GM18868 (cell line): ENCODE measurements around the gene CYP46A1.
"Not testable (repeated sequence)": the region's sequence is repeated elsewhere in the genome, so short reads cannot be mapped to it uniquely, and the experiment has no call there.

Experiments used
- ATAC-seq: cut with Tn5 transposase; IDR thresholded peaks from one replicate; pipeline ENCODE4 v1.9.1; 2021; ENCODE audit warnings: mild to moderate bottlenecking, moderate library complexity; ENCODE audit not compliant: unreplicated experiment

CYP46A1 gene

GRCh38 chr14:99754141-99755067, 70.3 kb downstream of the CYP46A1 start:
- ATAC-seq: no peak

DNA sequence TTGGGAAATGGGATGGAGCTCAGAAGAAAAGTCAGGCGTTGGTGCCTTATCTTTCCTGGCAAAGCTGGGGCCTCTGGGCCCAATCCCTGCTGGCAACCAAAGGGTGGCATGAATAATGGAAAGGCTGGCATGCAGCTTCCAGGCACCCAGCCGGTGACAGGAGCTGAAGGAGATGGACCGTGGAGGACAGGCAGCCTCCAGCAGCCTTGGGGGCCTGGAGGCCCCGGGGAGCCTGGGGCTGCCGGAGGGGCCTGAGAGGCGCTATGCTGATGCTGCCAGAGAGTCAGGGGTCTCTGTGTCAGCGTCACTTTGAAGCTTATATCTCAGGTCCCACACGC, 70.9 kb downstream of the CYP46A1 start:
- ATAC-seq: no peak

DNA sequence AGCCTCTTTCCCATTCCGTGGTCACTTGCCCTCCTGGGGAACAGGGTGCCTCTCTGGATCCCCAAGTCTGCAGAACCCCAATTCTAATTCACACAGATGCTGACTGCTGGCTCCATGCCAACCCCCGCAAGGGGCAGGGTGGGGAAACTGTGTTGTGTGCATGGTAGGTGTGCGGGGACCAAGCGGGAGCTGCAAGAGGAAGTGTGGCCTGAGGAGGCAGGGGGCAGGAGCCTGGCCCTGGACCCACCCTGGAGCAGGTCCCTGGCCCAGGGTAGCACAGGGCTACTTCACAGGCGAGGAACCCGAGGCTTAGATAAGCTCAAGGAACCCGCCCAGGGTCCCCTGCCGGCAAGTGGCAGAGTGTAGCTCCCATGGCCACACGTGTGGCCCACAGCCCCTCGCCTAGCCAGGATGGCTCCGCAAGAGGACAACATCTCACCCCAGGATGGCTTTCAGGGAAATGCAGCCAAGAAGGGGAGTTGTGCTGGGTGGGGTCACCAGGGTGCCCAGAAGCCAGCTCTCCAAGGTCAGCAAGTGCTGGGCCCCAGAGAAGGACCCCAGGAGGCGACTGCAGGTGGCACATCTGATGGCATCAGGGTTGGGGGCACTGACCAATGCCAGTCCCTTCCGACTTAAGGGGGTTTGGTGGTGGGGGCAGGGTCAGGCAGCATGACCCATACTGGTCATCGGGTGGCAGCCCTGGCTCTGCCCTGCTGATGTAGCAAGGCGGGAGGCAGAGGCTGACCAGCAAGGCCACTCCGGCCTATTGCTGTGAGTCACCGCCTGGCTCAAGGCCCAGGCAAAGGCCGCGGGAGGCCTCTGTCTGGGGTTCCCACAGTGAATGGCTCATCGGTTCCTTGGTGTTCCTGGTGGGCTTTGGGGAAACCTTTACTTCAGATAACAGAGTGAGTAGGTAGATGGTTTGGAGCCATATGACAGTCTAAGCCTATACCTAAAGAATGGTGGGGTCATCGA, 71.8 kb downstream of the CYP46A1 start:
- ATAC-seq: no peak

- ATAC-seq: no peak
These were observed 72.7 kb downstream of the CYP46A1 start for GRCh38 chr14:99756796-99757195.

DNA sequence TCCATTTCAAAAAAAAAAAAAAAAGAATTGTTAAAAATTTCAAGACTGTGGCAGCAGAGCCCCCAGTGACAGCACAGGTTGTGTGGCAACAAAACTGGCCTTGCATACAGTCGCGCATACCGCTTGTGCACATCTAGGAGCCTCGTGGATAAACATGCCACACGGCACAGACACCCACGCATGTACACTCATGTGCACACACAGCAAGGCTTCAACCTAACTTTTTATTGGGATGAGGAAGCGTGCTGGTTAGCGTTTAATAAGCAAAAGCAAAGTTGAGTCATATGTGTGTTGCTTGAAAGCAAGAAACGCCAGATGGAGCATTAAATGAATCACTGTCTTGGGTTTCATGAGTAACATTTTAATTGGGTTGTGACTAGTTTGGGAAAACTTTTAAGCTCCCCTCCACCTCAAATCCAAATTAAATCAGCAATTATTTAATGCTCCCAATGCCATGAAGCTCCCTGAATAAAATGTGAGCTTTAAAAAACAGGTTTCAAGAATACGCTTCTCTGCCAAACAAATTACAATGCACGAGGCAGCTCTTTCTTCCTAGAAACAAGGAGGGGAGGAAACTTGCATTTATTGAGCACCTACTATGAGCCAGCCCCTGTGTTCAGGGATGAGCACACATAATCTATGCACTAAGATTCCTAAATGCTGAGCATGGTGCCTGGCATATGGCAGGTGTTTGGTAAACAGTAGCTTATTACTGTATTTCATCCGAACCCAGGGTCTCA, 73.4 kb downstream of the CYP46A1 start:
- no peak for ATAC-seq

GRCh38 chr14:99758121-99758821, 74.2 kb downstream of the CYP46A1 start:
- no peak for ATAC-seq

GRCh38 chr14:99758872-99759545, 74.9 kb downstream of the CYP46A1 start:
- no peak for ATAC-seq

GRCh38 chr14:99759546-99759925, 75.4 kb downstream of the CYP46A1 start:
- no peak for ATAC-seq

GRCh38 chr14:99760817-99761216, 76.7 kb downstream of the CYP46A1 start:
- no peak for ATAC-seq

DNA sequence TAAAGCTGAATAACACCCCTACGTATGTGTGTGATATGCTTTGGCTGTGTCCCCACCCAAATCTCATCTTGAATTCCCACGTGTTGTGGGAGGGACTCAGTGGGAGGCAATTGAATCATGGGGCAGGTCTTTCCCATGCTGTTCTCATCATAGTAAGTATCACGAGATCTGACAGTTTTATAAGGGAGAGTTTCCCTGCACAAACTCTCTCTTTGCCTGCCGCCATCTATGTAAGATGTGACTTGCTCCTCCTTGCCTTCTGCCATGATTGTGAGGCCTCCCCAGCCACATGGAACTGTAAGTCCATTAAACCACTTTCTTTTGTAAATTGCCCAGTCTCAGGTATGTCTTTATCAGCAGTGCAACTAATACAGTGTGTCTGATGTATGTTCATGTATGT, 78.8 kb downstream of the CYP46A1 start:
- not testable (repeated sequence) for ATAC-seq

DNA sequence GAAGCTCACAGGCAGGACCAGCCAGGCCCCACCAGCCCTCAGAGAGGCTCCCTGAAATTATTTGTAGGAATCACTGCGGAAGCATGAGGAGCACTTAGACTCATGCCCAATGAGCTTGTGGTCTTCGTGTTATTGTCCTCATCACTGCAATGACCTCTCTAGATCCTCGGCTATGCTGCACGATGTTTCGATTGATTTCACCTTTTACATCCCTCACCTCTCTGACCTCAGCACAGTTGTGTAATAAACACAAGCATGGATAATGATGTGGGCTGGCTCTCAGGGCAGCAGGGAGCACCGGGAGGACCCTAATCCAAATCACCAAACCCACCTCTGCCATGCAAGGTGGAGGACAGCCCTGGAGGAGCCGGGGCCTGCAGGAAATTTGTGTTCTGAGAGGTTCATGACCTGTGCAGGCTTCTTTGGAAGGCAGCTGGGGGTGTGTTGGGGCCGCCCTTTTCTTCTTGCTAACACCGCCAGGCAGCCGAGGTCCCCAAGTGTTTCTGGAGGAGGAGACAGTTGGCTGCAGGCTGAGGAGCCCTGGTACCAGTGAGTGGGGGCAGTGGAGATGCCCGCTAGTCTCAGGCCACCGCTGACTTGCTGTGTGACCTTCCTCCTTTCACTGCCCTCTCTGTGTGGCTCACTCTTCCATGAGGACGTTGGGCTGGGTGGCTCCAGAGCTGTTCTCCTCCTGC, 79.6 kb downstream of the CYP46A1 start:
- no peak for ATAC-seq

DNA sequence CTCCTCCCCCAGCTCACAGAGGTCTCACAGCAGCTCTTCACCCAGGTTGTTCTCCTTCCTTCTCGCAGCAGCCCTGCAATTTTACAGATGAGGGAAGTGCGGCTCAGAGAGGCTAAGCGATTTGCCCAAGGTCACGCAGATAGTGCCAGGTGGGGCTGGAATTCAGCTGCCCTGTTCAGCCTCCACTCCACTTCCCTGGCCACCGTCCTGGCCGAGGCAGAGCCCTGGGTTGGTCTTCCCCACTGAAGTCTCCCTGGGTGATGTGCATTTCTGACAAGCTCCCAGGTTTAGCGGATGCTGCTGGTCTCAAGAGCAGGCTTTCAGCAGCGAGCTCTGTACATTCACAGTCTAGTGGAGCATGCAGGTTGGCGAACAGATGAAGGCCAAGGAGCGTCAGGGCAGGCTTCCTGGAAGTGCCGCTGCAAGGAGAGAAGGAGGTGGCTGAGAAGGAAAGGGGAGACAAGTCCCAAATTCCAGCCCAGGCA, 80.2 kb downstream of the CYP46A1 start:
- no peak for ATAC-seq

GRCh38 chr14:99768381-99768780, 84.3 kb downstream of the CYP46A1 start:
- no peak for ATAC-seq

DNA sequence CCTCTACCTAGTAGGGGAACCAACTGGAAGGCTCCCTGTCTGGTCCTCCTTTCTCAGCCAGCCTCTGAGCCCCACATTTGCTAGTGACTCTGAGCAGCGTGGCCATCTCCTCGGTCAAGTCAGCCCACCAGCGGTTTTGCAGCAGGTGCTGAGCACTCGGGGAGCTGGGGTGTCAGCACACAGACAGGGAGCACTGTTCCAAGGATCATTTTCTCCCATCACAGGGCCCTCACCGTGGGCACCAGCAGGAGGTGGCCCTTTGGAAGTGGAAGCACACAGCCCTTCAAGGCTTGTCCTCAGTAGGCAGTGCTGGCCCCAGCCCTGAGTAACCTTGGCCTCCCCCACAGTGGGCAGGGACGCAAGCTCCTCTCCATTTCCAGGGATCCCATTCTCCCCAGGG, 85.0 kb downstream of the CYP46A1 start:
- no peak for ATAC-seq

DNA sequence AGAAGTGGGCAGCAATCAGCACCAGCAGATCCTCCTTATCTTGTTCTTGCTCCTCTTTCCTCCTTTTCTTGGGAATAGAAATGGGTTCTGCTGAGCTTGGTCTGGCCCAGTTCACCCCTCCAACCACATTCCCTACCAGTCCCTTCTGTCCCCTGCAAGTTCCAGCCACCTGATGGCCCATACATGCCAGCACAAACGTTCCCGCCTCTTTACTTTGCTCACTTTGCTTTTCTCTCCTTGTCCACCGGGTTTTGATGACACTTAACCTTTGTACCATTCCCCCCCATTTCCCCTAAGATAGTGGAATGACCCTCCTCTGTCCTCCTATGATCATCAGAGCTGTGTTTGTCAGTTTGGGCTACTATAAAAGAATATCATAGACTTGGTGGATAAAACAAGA, 85.7 kb downstream of the CYP46A1 start:
- ATAC-seq: no peak

DNA sequence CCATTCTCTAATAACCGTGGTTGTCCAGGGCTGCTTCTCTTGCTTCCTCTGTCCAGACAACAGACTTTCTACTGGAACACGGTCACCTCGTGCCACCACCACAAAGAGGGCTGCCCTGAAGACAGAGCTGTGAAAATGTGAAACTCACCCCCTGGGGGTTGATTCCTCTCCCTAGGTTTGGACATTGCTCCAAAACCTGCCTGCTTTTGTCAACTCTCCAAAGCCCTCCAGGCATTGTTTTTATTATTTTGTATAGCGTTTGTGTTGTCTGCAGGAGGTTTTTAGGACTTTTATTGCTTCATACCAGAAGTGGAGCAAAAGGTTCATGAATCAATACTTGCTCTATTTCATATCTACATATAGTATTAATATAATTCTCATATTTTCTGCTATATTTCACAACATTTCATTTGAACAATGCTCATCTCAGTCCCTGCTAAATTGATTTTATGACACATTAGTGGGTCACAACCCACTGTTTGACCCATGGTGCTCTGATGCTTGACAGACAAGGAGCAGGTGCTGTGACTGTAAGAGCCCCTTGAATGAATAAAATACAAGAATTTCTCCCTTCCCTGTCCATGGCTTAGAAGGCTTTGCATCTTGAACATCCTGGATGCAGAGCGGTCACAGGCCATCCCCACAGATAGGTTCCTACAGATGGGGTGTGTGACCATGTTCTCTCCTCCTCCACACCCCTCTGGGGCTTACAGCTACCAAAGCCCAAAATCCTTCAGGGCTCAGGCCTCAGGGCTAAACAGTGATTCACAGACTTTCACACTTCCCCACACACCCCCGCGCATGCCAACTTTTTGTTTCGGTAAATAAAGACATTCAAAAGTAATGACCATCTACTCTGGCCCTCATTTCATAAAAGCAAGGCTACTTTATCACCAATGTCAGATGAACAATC, 88.5 kb downstream of the CYP46A1 start:
- ATAC-seq: no peak

DNA sequence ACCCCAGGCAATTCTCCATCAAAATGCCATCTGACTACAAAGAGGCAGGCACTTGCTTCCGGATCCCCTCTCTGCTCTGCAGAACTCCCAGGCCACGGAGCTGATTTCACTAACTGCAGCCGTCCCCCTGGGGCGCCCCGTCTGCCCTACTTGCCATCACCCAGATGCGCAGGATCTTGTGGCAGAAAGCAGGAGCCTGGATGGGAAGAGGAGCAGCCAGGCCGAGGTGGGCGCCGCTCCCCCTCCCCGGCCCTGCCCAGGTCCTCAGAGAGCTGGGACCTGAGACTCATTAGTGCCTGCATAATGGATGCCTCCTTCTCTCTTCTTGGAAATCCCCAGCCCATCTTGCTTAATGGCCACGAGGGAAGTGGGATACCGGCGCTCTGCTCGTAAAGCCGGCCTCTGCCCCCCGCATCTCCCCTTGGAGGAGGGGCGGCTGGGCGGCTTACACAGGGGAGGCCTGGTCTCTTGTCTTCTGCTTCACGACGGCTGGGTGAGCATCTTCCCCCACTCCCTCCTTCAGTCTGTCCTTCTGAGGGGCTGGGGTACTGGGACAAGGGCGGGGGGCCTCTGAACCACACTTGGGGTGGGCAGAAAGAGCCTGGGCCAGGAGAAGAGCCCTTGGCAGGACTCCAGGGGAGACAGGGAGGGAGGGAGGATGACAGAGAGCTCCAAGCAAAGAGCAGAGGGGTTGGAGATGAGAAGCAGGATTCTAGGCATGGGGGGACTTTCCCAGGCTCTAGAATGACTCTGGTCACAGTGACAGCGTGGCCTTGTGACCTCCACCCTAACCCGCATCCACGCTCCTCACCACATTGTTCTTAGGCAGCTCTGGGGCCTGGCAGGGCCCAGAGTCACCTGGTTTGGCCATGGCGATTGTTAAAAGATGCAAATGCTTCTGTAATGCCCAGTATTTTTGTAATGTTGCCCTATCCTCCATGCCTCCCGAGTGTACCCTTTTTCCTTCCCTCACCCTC, 89.7 kb downstream of the CYP46A1 start:
- ATAC-seq: no peak
